Effector CD4-positive, alpha-beta T cell (primary cell): Measurements from ENCODE around the gene CDK11A.
"Not testable (repeated sequence)": the region's sequence is repeated elsewhere in the genome, so short reads cannot be mapped to it uniquely, and the experiment has no call there.

Source experiments
- DNase-seq: peaks from one replicate; pipeline ENCODE4 v3.0.0-alpha.2; 2020

CDK11A gene

DNA sequence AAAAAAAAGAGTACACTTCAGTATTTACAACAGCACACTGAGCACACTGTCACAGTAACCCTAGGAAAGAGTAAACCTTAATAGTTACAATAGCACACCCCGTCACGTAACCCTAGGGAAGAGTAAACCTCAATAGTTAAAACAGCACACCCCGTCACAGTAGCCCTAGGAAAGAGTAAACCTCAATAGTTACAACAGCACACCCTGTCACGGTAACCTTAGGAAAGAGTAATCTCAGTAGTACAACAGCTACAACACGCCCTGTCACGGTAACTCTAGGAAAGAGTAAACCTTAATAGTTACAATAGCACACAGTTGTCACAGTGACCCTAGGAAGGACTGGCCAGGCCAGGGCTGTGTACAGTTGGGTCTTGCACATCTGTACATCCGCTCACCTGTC lies 3.0 kb downstream of the CDK11A start:
- DNase-seq: no peak

DNA sequence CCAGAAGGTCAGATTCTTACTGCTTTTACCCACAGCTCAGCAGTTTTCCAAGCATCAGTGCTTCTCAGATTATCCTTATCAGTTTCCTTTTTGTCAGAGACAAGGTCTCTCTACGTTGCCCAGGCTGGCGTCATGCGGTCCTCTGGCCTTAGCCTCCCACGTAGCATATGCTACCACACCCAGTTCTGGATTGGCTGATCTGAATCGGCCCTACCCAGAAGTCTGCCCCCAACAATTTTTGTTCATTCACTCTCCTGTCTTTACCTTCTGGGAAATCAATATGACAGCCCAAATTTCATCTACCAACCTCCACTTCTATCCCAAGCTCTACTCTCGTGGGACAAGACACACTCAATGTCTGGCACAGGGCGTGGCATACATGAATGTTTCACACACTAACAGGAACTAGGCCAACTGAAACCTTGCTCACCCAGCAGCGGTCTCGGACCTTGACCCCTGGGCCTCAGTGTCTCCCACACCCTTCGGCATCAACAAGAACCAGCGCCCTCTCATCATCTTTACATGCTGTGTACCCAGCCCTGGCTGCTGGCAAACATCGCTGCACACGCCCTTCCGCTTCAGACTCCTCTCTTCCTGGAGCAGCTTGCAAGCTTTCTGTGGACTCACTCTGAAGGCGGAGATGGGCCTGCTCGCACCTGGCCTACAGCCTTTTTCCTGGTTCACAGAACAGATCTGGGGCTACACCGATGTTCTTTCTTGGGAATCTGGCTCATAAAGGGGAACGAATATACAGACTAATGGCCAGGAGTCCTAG lies 8.9 kb downstream of the CDK11A start:
- not testable (repeated sequence) for DNase-seq

DNA sequence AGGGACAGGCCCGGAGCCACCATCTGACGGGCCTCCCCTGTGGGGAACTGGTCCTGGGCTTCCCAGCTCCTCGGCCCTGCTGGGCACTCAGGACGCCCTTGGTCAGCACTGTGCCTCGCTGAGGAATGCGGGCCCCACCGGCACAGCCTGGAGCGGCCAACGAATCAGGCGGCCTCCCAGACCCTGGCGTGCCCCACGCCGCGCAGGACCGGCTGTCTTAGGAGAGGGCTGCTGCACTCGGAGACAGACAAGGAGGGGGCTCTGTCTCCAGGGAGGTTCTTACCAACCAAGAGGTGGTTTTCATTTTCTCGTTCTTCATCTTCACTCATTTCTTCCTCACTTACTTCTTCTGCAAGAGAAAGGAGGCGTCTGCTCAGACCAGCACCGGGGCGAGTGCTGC lies 16.3 kb downstream of the CDK11A start:
- DNase-seq: not testable (repeated sequence)

DNA sequence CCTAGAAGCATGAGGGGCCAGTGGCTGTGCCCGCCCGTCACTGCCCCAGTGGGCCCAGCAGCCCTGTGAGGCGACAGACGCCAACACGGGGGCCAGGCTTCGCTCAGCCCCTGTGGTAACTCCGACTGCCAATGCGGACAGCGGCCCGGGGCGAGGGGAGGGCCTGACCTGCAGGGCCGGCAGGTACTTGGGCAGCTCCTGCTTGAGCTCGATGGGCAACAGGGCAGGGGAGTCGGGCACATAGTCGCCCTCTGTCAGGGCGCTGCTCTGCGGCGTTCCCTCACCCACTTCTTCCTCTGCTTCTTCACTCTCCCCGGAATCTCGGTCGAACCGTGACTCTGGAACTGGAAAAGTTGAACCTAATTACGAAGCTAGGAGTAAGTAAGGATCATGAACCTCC lies 16.9 kb downstream of the CDK11A start:
- DNase-seq: not testable (repeated sequence)

- not testable (repeated sequence) for DNase-seq
Observed at GRCh38 chr1:1705623-1706022, 18.5 kb downstream of the CDK11A start.

- DNase-seq: not testable (repeated sequence)
Observed at GRCh38 chr1:1704284-1704957, 19.7 kb downstream of the CDK11A start.

DNA sequence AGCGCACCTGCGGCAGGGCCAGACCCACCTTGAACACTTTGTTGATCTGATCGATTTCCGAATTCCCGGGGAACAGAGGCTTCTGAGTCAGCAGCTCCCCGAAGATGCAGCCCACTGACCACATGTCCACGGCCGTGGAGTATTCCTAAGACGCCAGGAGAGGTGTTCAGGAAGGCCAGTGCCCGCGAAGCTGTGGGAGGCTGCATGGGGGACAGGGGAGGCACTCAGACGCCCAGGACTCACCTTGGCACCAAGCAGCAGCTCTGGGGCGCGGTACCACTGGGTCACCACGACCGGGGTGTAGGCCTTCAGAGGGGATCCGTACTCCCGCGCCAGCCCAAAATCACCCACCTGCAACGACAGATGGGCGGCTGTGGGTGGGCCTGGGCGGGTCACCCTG lies 20.4 kb downstream of the CDK11A start:
- no peak for DNase-seq

GRCh38 chr1:1702506-1702905 lies 21.7 kb downstream of the CDK11A start:
- DNase-seq: not testable (repeated sequence)

DNA sequence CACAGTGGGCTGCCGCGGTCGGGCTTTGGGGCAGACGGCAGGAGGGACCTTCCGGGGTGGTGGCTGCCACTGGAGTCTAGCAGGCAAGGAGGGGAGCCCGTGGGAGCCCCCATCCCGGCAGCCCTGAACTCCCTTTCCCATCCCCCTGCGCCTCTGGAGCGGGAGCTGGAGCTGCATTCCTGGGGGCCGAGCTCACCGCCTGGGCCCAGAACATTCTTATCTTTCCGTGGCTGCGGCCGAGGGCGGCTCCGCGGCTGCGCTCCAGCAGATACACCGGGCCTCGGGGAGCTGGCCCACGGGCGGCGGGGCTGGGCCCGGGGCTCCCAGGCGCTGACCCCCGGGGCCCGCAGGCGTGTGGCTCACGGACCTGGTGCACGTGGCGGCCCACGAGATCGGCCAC lies 23.6 kb downstream of the CDK11A start:
- DNase-seq: not testable (repeated sequence)

DNA sequence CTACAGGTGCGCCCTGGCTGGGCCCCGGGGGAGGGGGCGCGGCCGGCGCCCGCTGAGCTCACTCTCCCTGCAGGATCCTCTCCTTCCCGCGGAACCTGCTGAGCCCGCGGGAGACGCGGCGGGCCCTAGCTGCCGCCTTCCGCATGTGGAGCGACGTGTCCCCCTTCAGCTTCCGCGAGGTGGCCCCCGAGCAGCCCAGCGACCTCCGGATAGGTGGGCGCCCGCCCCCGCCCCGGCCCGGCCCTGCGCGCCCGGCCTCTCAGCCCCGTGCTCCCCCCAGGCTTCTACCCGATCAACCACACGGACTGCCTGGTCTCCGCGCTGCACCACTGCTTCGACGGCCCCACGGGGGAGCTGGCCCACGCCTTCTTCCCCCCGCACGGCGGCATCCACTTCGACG lies 24.1 kb downstream of the CDK11A start:
- not testable (repeated sequence) for DNase-seq

DNA sequence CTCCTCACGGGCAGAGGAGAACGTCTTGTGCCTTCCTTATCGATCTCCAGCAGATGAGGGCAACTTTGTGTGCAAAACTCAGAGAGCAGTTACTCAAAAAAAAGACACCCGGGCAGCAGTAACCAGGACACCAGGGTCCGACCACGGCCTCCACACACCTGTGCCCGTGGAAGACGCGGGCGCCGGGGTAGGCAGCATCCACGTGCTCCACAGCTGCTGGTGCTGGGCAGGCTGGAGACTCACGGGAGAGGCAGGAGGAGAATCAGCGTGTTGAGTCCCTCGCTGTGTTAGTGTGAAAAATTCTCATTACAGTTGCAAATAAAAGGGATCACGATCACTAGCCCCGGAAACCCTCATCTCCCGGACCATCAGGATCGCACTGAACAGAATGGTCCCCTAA lies 25.1 kb downstream of the CDK11A start:
- not testable (repeated sequence) for DNase-seq

DNA sequence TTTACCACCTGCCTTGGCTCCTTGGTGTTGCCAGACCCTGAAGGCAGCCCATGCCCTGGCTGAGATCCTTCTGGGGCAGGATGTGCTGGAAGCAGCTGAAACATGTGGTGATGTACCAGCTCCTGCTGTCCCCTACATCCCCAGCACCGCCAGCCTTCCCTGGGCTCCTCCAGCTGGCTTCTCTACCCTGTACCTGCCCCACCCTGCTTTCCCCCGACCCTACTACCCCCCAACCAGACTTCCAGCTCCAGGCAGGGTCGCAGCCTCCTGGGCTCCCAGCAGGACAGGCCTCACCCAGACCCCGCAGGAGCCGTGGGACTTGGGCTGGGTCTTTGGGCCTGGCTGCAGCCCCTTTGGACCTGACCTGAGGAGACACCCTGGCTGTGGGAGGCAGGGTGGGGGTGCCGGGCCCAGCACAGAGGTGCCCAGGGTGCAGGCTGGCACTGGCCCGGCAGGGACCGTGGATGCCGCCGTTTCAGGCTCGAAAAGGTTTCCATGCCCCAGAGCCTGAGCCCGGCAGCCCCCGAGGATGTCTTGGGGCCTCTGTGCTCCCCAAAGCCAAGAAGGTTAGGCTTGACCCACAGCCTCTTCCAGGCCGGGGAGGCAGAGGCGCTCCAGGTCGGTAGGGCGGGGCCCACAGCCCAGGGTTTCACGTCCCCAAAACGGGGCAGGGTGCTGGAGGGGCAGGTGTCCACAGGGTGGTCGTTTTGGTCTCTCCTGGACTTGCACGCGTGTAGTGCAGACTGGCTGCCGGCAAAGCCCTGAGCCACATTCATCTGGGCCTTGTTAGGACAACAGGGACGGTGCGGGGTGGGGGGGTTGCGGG lies 26.6 kb downstream of the CDK11A start:
- not testable (repeated sequence) for DNase-seq

GRCh38 chr1:1696431-1697357 lies 27.5 kb downstream of the CDK11A start:
- DNase-seq: not testable (repeated sequence)

DNA sequence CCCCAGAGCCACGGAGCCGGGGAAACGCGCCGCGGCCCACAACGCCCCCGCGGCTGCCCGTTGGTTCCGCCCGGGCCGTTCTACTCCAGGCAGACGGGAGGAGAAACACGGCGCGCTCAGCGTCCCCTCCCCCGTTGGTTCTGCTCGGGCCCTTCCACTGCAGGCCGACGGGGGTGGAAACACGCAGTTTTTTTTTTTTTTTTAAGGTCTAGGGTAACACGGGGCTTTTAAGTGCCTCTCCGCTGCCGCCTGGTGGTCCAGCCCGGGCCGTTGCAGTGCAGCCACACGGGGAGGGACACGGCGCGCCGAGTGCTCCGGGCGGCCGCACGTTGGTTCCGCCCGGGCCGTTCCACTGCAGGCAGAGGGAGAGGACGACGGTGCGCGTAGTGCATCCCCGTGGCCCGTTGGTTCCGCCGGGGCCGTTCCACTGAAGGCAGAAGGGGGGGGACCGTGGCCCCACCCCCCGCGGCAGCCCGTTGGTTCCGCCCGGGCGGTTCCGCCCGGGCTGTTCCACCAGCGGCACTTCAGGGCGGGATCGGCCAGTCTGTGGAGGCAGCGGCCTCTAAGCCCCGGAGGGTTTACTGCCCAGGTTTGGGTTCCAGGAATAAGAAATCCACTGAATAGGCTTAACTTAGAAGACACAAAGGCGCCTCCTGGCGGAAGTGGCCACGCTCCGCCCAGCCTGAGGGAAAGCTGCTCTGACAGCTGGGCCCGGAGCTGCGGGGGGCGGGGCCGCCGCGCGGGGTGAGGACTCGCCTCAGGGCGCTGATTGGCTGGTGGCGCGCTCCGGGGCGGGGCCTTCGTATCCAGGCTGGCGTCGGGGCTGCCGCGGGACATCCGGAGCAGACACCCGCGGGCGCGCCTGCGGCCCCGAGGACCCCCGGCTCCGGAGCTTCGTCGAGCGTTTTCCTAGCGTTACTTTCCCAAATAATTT lies 31.2 kb downstream of the CDK11A start, which contains the start of gene SLC35E2B:
SLC35E2B (minus strand) TSS at position 82 of the 934 bp plus-strand sequence. CDS start 16,096 bp downstream, outside the sequence.
- DNase-seq: peak; percentile 97

GRCh38 chr1:1692324-1692713 lies 31.8 kb downstream of the CDK11A start:
- DNase-seq: peak; percentile 78

DNA sequence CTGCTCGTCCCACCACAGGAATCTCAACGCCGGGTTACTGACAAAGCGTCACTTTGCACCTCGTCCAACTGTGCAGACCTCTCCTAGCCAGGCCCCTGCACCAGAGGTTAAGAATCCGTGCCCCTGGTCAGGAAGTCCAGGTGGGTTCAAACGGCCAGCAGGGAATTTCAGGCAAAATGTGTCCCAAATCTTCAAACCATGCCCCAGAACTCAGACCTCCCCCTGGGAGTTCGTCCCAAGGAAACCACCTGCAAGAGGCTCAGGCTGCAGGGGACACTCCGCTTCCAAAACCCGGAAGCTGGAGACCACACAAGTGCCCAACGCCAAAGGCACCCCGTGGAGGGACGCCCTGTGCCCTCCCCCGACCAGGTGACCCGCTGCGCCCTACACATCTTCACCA lies 32.7 kb downstream of the CDK11A start:
- not testable (repeated sequence) for DNase-seq

DNA sequence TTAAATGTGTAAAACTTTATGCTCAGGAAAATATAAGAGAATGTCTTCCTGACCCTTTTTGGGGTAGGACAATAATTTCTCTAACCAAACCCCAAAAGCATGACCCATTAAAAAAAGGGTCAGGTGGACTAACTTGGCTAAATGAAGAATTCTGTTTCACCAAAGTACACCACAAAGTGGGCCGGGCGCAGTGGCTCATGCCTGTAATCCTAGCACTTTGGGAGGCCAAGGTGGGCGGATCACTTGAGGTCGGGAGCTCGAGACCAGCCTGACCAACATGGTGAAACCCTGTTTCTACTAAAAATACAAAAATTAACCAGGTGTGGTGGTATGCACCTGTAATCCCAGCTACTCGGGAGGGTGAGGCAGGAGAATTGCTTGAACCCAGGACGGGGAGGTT lies 34.6 kb downstream of the CDK11A start:
- DNase-seq: not testable (repeated sequence)

DNA sequence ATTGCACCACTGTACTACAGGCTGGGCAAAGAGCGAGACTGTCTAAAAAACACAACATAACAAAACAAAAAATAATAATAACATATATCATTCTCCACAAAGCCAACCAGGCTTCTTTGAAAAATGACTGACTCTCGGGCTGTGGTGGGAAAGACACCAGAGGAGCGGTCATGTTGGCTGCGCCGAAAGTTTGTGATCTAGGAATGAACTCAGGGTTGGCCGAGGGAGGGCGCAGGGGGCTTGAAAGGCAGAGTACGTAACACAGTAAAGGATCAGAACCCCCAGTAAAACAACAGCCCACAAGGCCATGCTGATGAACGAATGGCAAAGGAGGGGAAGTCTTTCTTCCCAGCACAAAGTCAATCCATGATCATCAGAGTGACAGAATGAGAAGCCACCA lies 36.3 kb downstream of the CDK11A start:
- DNase-seq: no peak

DNA sequence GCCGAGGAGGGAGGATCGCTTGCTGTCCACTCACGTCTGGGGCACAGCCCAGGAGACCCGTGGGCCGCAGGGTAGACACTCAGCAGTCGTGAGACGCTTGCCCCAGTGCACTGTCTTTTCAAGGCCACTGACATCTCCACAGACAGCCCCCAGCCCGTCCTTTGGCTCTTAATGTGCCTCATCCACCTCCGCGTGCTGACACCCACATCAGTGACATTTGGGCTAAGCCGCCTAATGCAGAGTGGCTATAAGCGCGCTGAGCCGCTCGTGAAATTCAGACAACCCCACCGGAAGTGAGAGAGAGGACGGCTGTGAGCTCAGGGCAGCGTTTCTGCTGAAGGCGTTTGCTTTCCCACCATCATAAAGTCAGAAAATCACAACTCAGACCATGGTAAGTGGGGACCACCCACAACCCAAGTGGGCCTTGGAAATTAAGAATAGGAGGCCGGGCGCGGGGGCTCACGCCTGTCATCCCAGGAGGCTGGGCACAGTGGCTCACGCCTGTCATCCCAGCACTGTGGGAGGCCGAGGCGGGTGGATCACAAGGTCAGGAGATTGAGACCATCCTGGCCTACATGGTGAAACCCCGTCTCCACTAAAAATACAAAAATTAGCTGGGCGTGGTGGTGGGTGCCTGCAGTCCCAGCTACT lies 40.0 kb downstream of the CDK11A start:
- no peak for DNase-seq
